Upper lobe of right lung (tissue), 1 donor: ENCODE measurements around the gene CD86. TPM values are rescaled to one million over a fixed set of nuclear protein-coding genes. Genes with fewer than 3 reads are reported as not detected.
A peak's percentile ranks its signal among the peaks of the same experiment; 100 is the strongest.

Source experiments
- ATAC-seq: fragments of 200-7000 bp; cut with Tn5 transposase; one replicate; pipeline ENCODE4 v1.9.1; 2020; ENCODE audit warnings: mild to moderate bottlenecking, moderate library complexity
- DNase-seq: peaks from one replicate; pipeline ENCODE4 v3.0.0-alpha.2; 2020
- H3K27ac ChIP-seq: fragments of 200-600 bp; one replicate; pipeline ENCODE4 v1.8.0; 2022
- H3K27me3 ChIP-seq: fragments of 200-600 bp; one replicate; pipeline ENCODE4 v1.8.0; 2022; ENCODE audit warnings: mild to moderate bottlenecking
- H3K36me3 ChIP-seq: fragments of 200-600 bp; one replicate; pipeline ENCODE4 v1.8.0; 2022
- H3K4me1 ChIP-seq: fragments of 200-600 bp; one replicate; pipeline ENCODE4 v1.8.0; 2022
- H3K4me3 ChIP-seq: fragments of 200-600 bp; one replicate; pipeline ENCODE4 v1.8.0; 2022; ENCODE audit warnings: mild to moderate bottlenecking
- H3K9me3 ChIP-seq: fragments of 200-600 bp; one replicate; pipeline ENCODE4 v1.8.0; 2022
- intact Hi-C: fragments of 100-400 bp; cut with DNase I; formaldehyde crosslinking; loops from one replicate; pipeline ENCODE4 v1.11.0; 2022
- total RNA-seq: library from RNA; stranded (reverse); fragmentation: NEBNext Ultra II Directional; extraction: Animal tissue kit (Norgen Biotek cat#: 25700); gene quantifications from one replicate; pipeline ENCODE4 v1.2.1, GENCODE V29; 2021
- TF ChIP-seq, protein P1 (sequence below): fragments of 200-600 bp; IDR thresholded peaks from one replicate; pipeline ENCODE4 v1.8.0; 2022; ENCODE audit warnings: antibody characterized with exemption
- donor health status: DM: no; HTN: yes; CAD: no; lungs with severe emphysema.

CD86 gene
- total RNA-seq, 1 donor from 2014 or later = 27.4 TPM

DNA sequence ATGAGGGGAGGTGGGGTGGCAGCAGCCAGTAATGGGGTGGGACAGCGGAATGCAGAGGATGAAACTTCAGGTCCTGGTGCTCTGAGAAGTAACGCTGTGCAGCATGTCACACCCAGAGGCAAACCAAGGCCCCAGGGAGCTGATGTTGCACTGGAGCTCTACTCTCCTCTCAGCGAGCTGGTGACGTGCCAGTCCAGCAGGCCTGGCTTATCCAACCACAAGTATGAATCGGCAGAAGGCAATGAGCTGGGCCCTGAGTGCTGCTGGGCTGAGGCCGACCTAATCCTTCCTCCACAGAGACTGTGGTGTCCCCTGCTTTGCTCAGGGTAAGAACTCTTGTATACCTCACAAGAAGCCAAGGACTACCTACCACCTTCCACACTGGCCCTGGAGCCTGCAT is 30.5 kb downstream of the CD86 start:
- intact Hi-C loops = no loop called here
- Histone ChIP-seq H3K27ac (no peak overlapping the region), H3K9me3 (no peaks in the 10 kb centered on the region), H3K4me1 (no peaks in the 10 kb centered on the region), H3K27me3 (no peaks in the 10 kb centered on the region), H3K36me3 (no peaks in the 10 kb centered on the region), H3K4me3 (no peak overlapping the region)
- no peak for DNase-seq
- TF ChIP-seq, protein P1, sequence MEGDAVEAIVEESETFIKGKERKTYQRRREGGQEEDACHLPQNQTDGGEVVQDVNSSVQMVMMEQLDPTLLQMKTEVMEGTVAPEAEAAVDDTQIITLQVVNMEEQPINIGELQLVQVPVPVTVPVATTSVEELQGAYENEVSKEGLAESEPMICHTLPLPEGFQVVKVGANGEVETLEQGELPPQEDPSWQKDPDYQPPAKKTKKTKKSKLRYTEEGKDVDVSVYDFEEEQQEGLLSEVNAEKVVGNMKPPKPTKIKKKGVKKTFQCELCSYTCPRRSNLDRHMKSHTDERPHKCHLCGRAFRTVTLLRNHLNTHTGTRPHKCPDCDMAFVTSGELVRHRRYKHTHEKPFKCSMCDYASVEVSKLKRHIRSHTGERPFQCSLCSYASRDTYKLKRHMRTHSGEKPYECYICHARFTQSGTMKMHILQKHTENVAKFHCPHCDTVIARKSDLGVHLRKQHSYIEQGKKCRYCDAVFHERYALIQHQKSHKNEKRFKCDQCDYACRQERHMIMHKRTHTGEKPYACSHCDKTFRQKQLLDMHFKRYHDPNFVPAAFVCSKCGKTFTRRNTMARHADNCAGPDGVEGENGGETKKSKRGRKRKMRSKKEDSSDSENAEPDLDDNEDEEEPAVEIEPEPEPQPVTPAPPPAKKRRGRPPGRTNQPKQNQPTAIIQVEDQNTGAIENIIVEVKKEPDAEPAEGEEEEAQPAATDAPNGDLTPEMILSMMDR = no peak
- ATAC-seq = peak; percentile 42

- intact Hi-C loops = no loop called here
- H3K36me3 ChIP-seq = no peaks in the 10 kb centered on the region
- H3K27me3 ChIP-seq = no peaks in the 10 kb centered on the region
- no peak overlapping the region for H3K27ac ChIP-seq
- ATAC-seq (no peak), DNase-seq (no peak)
- no peaks in the 10 kb centered on the region for H3K9me3 ChIP-seq
- TF ChIP-seq, protein P1 = no peak
- no peak overlapping the region for H3K4me3 ChIP-seq
- no peaks in the 10 kb centered on the region for H3K4me1 ChIP-seq
These were observed 33.4 kb downstream of the CD86 start for GRCh38 chr3:122088531-122088930.

GRCh38 chr3:122091602-122092295 is 36.6 kb downstream of the CD86 start:
- Histone ChIP-seq H3K9me3 (no peaks in the 10 kb centered on the region), H3K27me3 (no peaks in the 10 kb centered on the region), H3K36me3 (no peaks in the 10 kb centered on the region), H3K4me1 (no peaks in the 10 kb centered on the region), H3K27ac (no peak overlapping the region), H3K4me3 (no peak overlapping the region)
- DNase-seq (no peak), ATAC-seq (peak; percentile 54)
- TF ChIP-seq, protein P1 = no peak
- intact Hi-C loops = no loop called here

DNA sequence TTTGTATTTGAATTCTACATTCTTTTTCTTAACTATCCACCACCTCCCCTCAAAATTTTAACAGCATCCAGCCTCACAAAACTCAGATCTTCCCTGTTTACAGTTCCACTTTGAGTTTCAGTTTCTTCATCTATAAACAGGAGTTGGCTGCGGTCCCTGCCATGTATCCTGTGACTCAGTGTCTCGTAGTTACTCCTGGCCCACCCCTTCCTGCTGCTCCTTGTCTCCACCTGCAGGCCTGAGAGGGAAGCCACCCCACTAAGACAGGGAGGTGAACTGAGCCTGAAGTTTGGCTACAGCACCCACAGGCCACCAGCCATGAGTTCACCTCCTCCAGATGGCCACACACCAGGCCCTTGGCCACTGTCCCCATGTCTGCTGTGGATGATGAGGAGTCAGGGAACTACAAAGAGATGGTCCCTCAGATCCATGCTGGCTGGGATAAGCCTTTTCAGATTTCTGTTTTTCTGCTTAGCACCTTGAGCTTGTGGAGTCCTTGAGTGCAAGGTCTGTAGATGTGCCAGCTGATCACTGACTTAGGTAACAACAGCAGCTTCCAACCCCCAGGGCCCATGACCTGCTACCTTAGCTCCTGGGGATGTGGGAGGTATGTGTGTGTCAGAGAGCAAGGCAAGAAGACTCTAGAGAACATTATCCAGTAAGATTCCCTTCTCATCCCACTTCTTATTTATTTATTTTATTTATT is 37.5 kb downstream of the CD86 start:
- Histone ChIP-seq H3K9me3 (no peaks in the 10 kb centered on the region), H3K36me3 (no peaks in the 10 kb centered on the region), H3K4me1 (no peaks in the 10 kb centered on the region), H3K27me3 (no peaks in the 10 kb centered on the region), H3K27ac (no peak overlapping the region), H3K4me3 (no peak overlapping the region)
- intact Hi-C loops = no loop called here
- DNase-seq = peak; percentile 72
- TF ChIP-seq, protein P1 = peak; percentile 34
- ATAC-seq = peak; percentile 91

DNA sequence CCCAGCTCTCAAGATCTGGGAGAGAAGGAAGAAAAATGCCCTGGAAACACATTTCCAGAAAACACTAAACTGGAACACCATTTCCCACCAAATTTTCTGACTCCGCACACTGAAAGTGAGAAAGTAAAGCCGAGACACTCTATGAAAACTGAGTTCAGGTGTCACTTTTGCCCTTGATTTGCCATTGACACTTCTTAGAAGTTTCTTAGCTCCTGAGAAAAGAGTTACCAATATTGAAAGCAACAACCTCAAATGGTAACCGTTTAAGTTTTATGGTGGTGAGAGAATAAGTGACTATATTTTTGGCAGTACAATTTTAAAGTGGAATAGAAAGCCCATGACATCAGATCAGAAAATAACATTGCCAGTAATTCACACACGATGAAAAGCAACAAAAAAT is 39.0 kb downstream of the CD86 start:
- Histone ChIP-seq H3K4me1 (no peaks in the 10 kb centered on the region), H3K27ac (no peak overlapping the region), H3K36me3 (no peaks in the 10 kb centered on the region), H3K4me3 (no peak overlapping the region), H3K27me3 (no peaks in the 10 kb centered on the region), H3K9me3 (no peaks in the 10 kb centered on the region)
- intact Hi-C loops = no loop called here
- DNase-seq = no peak
- TF ChIP-seq, protein P1 = no peak
- no peak for ATAC-seq
